ENCODE data around the gene PGS1. TPM values are rescaled to one million over a fixed set of nuclear protein-coding genes. Genes with fewer than 3 reads are reported as not detected.

The PGS1 gene
- total and polyA plus RNA-seq, 10 of the 15 experiments (the other 5 are each of a cell fraction or from before 2014, with no cell fraction given): 1.3 to 37.6 (median 27.4) TPM

GRCh38 chr17:78411241-78411857 lies 32.9 kb downstream of the PGS1 start:
- WGBS (ENCODE audit: insufficient coverage, insufficient replicate concordance, low lambda C conversion rate, missing lambda C conversion rate): 96% methylated on average over 17 of the region's 17 CpGs
- Histone ChIP-seq H3K4me1 (ENCODE audit: control insufficient read depth, insufficient read depth, low read length) (peaks cover 6% of the 10 kb centered on the region; the same call in 1 of the 2 replicates), H3K9me3 (replicated peaks; ENCODE audit: control insufficient read depth, insufficient read depth, low read length) (no peaks in the 10 kb centered on the region), H3K9ac (ENCODE audit: control insufficient read depth, insufficient read depth, low read length) (no peak overlapping the region), H3K79me2 (ENCODE audit: control insufficient read depth, insufficient read depth, low read length) (peaks cover 4% of the 10 kb centered on the region), H3K4me3 (no peak overlapping the region), H4K20me1 (ENCODE audit: control insufficient read depth, insufficient read depth) (no peaks in the 10 kb centered on the region; the same call in 1 of the 2 replicates), H3K36me3 (ENCODE audit: control insufficient read depth in 2 of 2, insufficient read depth in 2 of 2, low read length in 1 of 2) (peaks cover 32 to 43% of the 10 kb centered on the region in 2 experiments), H3K27me3 (replicated peaks in 1 of 2; ENCODE audit: control insufficient read depth in 2 of 2, insufficient read depth in 2 of 2, low read length in 1 of 2) (no peaks in the 10 kb centered on the region), H2AFZ (ENCODE audit: control insufficient read depth, low read depth, low read length) (no peak overlapping the region), H3K4me2 (ENCODE audit: control insufficient read depth, insufficient read depth) (no peak overlapping the region), H3K27ac (ENCODE audit: control insufficient read depth, insufficient read depth) (no peak overlapping the region)
- no peak for FAIRE-seq
- no TSS peak for BruUV-seq (replicated peaks)
- TF ChIP-seq EED (IDR thresholded peaks at IDR 0.05; ENCODE audit: low read depth) (no peak), NFYA (IDR thresholded peaks at IDR 0.05; ENCODE audit: borderline replicate concordance, low read depth, low read length) (no peak), E2F8 (IDR thresholded peaks at IDR 0.05; ENCODE audit: low read depth, partially characterized antibody) (no peak), WRNIP1 (IDR thresholded peaks at IDR 0.05; ENCODE audit: borderline replicate concordance, low read depth, low read length) (no peak), BMI1 (IDR thresholded peaks at IDR 0.05; ENCODE audit: borderline replicate concordance) (no peak), ZNF217 (IDR thresholded peaks at IDR 0.05) (no peak), ZBED1 (IDR thresholded peaks at IDR 0.05; ENCODE audit: borderline replicate concordance) (no peak)
- ChIA-PET SMC1A (ENCODE audit: uncharacterized antibody, unreplicated experiment) (no interaction called here), POLR2A (no interaction called here), CTCF (interaction anchor here (1.0 to 1.2 kb wide), 2 partner anchors 10 to 21 kb away, joined by 3 to 6 read pairs; no protein-coding TSS in a partner anchor), RAD21 (ENCODE audit: unreplicated experiment) (no interaction called here)
- in situ Hi-C loops (cut with MboI) (no loop called here), intact Hi-C loops (cut with micrococcal nuclease; ENCODE audit: unreplicated experiment) (no loop called here)
- ATAC-seq: no peak
- no peak for DNase-seq (ENCODE audit: low read depth, low spot score)
